Stimulated activated CD8-positive, alpha-beta memory T cell treated with anti-CD3 and anti-CD28 coated beads, Interleukin-7, amount 100 ng/mL, for 24 hours (primary cell): ENCODE measurements around the gene DPF1.

ENCODE experiments used
- DNase-seq: peaks from one replicate; pipeline ENCODE4 v3.0.0-alpha.2; 2020; ENCODE audit warnings: low read depth

The DPF1 gene

DNA sequence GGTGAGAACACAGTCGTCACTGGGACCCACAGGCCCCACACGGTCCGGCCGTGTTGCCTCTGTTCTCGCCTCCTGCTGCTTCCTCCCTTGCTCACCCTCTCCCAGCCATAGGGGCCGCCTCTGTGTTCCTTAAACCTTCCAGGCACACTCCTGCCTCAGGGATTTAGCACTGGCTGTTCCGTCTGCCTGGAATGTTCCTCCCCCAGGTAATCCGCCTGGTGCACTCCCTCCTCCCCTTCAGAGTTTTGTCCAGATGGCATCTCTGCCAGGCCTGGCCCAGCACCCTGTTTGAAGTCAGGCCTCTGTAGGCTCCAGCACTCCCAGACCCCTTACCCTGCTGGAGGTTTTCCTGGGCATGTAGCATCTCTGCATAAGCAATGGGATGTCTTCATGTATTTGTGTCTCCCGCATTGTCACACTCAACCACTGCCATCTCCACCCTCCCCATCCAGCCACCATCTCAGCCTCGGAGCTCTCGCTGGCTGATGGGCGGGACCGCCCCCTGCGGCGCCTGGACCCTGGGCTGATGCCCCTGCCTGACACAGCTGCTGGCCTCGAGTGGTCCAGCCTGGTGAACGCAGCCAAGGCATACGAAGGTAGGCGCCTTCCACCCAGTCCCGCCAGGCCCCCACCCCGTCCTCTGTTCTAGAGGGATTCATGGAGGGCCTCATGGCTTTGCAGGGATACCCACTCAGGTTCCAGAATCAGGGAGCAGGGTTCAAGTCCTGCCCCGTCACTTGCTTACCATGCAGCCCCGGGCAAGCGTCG lies 25.9 kb downstream of the DPF1 start:
- DNase-seq = no peak

DNA sequence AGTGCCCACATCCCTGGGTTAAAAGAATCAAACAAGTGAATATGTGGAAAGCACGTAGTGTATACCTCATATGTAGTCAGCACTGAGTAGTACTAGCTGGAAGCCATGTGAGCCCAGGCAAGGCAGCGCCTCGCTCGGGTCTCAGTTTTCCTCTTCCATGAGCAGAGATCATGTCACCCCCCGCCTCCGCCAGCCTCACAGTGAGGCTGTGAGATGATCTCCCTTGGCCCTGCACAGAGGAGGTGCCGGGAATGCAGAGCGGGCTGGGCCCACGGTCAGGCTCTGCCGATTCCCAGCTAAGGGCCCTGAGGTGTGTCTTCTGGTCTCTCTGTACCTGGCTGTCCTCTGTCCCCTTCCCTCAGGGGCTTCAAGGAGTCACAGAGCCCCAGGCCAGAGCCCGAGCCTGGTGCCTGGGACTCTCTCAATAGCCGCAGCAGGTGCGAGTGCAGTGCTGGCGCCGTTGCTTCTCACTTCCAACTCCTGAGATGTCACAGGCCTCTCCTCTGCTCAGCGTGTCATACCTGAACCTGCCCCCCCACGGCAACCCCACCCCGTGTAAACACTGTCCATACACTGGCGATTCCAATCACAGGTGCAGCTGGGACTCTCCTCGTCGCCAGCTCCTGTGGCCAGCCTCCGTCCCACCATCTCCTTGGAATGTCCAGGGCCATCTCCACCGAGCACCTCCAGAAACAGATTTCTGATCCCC lies 26.9 kb downstream of the DPF1 start:
- DNase-seq = no peak

DNA sequence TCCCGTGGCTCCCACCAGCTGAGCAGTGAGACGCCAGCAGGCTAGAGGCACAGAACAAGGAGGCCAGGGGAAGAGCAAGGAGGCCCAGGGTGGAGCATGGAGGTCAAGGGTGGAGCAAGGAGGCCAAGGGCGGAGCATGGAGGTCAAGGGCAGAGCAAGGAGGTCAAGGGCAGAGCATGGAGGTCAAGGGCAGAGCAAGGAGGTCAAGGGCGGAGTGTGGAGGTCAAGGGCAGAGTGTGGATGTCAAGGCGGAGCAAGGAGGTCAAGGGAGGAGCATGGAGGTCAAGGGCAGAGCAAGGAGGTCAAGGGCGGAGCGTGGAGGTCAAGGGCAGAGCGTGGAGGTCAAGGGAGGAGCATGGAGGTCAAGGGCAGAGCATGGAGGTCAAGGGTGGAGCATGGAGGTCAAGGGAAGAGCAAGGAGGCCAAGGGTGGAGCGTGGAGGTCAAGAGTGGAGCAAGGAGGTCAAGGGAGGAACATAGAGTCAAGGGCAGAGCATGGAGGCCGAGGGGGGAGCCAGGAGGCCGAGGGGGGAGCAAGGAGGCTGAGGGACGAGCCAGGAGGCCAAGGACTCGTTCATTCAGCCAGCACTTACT lies 27.7 kb downstream of the DPF1 start:
- no peak for DNase-seq

DNA sequence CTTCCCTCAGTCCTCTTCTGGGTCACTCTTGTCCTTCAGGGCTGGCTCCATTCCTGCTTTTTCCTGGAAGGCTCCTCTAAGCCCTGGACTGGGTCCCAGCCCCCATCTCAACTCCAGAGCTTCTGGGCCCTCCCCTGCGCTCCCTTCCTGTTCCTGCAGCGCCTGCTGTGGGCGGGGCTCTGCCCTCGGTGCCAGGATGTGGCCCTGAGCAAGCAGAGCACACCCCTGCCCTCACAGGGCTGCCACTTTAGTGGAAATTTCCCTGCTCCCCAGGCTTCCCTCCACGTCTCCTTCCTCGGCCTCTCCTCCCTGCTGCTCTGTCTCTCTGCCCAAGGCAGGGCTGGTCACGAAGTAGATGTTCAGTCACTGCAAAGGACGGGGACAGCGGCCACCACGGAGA lies 28.8 kb downstream of the DPF1 start:
- DNase-seq = no peak

DNA sequence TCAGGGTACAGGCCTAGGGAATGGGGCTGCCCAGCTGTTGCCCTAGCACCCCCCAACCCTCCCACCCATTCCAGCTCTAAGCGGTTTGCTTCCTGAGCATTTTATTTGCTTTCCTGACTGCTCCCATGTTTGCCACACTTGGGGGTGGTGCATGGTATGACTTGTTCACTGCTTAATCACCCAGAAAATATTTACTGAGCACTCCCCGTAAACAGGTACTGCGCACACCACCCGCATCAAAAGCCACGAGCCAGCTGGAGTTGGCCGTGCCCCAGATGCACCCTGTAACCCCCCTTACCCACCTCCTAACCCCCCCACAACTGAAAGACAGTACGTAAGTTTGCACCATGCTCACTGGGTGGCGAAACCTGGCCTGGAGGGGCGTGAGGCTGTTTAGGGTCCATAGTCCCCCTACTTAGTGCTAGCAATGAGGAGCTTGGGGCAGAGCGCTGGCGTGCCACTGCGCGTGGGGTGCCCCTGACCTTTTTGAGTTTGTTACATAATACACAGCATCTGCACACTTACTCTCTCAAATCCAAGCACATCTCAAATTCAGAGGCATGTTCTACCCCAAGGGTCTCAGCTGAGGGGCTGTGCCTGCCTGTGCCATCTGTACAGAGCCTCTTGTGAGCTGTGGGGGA lies 29.8 kb downstream of the DPF1 start:
- DNase-seq = no peak

DNA sequence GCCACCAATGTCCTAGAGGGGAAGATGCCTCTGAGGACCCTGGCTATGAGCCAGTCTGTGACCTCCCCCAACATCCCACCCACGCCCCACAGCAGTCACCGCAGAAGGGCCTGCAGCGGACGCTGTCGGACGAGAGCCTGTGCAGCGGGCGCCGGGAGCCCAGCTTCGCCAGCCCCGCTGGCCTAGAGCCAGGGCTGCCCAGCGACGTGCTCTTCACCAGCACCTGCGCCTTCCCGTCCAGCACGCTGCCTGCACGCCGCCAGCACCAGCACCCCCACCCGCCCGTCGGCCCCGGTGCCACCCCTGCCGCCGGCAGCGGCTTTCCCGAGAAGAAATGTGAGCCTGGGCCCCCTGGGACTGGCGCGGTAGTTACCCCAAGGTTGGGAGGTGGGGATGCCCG lies 30.6 kb downstream of the DPF1 start:
- no peak for DNase-seq

DNA sequence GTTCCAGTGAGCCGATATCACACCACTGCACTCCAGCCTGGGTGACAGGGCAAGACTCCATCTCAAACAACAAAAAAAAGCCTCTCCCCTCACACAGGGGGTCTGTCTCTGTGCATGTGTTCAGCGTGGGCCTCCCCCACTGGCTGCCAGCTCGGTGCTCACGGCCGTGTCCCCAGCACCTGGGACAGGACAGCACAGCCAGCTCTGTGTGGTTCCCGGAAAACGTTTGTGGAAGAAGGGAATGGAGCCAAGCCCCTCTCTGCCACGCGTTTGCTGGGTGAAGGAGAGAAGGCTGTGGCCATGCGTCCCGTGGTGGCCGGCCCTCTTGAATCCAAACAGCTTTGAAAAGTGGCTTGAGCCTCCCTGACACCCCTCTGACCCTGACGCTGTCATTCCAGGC lies 32.3 kb downstream of the DPF1 start:
- no peak for DNase-seq

DNA sequence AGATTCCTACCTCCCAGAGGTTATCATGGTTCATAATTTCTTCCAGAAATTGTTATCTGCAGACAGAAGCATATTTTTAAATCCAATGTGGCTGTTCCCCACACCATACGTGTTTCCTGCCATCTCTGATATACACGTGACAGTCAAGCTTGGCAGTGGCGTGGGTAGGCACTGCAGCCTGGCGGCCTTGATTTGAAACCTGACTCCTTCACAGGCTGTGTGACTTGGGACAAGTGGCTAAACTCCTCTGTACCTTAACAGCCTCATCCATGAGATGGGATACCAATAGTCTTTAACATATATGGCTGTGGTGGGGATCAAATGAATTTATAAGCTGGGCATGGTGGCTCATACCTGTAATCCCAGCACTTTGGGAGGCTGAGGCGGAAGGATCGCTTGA lies 33.2 kb downstream of the DPF1 start:
- DNase-seq = no peak

DNA sequence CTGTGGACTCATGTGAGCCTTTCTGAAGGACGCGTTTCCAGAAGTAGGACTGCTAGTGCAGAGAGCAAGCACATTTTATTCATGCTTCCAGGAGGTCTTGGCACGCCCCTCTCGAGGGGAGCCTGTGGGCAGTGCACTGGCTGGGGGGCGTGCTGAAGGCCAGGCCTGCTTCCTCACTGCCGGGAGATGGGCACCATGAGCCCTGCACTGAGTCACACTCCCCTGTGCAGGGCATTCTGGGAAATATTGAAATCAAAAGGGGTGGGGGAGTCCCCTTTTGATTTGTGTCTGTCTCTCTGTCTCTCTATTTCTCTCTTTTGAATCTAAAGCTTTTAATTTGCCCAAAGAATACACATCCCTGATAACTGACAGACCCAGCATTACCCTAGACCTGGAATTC lies 34.0 kb downstream of the DPF1 start:
- DNase-seq = no peak

DNA sequence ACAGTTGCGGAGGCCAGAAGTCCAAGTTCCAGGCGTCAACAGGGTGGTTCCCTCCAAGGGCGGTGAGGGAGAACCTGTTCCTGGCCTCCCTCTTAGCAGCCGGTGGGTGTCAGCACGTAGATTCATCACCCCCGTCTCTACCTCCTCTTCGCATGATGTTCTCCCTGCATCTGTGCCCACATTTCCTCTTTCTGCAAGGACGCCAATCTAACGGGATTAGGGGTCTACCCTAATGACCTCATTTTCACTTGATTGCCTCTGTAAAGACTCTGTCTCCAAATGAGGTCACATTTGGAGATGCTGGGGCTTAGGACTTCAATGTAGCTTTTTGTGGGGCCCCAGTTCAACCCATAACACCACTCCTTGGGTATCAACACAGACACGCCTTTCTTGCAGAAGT lies 38.5 kb downstream of the DPF1 start:
- DNase-seq = no peak

DNA sequence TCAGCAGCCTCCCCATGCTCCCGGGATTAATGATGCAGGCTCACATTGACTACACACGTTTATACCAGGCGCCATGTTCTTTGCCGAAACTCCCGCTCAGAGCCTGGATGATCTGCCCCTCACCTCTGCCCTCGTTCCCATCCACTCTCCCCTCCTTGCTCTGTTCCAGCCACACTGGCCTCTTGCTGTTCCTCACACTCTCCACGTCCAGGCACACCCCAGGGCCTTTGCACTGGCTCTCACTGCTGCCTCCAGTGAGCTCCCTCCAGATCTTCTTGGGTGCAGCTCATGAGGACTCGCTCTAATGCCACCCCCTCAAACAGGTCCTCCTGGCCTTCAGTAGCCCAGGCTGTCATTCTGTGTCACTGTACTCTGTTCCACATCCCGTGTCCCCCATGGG lies 39.2 kb downstream of the DPF1 start:
- DNase-seq = no peak

DNA sequence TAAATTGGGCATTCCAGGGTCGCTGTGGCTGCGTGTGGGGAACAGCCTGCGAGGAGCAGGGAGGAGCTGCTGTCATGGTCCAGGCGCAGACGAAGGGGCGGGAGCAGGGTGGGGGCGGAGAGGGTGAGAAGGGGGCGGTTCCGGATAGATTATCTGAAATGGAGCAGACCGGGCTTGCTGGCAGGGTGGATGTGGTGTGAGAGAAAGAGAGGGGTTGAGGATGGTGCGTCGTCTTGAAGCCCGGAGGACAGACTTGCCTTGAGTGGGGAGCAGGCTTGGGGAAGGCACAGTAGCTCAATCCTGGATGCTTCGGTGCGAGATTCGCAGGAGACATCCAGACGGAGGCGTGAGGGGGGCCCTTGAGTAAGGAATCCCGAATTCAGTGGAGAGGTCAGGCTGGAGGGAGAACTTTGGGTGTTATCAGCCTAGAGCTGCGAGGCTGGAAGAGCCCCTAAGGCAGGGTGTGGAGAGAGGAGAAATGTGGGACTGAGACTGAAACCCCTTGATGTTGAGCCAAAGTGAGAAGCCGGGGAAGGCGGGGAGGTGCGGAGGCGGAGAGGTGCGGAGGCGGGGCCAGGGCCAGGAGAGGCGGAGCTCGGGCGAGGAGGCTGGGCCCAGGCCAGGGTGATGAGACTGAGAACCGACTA lies 40.6 kb downstream of the DPF1 start:
- DNase-seq = no peak

DNA sequence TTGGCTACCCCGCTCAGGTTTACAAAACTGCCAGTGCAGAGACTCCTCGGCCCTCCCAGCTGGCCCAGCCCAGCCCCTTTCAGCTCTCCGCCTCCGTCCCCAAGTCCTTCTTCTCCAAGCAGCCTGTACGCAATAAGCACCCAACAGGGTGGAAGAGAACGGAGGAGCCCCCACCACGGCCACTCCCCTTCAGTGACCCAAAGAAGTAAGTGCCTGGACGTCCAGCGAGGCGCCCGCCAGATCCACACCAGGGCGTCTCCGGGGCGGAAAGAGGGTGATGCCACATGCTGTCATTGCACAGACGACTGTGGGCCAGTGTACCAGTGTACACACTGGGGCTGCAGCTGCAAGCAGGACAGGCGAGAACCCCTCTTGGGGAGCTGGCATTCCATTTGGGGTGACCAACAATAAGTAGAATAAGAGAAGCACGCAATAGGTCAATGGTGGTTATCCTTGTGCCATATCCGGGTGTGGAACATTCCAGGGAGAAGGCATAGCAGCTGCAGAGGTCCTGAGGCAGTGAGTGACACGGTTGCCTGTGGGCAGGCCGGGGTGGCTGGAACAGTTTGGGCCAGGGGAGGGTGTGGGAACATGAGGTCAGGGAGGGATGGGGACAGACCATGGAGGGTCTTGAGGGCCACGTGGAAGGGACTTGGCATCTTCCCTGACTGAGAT lies 41.3 kb downstream of the DPF1 start:
- no peak for DNase-seq

DNA sequence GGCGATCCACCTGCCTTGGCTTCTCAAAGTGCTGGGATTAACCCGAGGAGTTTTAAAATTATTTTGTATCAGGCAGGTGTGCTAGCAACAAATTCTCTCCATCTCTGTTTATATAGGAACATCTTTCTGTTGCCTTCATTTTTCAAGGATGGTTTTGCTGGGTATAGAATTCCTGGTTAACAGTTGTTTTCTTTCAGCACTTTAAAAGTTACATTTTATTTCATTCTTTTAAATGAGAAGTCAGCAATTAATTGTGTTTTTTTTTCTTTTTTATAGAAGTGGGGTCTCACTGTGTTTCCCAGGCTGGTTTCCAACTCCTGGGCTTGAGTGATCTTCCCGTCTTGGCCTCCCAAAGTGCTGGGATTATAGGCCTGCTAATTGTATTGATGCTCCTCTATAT lies 44.0 kb downstream of the DPF1 start:
- no peak for DNase-seq

DNA sequence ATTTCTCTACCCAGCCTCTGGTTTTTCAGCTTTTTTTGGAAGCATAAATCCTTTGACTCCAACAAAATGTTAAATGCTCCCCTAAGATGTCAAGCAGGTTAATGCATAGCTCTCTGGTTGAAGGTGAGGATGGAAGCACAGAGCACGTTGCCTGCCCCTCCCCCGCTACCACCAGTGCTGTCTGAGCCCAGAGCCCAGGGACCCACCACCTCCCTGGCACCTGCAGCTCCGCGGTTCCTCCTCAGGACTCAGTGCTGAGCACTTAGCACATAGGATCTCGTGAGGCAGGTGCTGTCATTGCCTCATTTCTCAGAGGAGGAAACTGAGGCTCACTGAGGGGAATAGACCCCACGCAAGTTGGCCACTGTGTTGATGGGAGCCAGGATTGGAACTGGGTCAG lies 48.6 kb downstream of the DPF1 start:
- DNase-seq = no peak

DNA sequence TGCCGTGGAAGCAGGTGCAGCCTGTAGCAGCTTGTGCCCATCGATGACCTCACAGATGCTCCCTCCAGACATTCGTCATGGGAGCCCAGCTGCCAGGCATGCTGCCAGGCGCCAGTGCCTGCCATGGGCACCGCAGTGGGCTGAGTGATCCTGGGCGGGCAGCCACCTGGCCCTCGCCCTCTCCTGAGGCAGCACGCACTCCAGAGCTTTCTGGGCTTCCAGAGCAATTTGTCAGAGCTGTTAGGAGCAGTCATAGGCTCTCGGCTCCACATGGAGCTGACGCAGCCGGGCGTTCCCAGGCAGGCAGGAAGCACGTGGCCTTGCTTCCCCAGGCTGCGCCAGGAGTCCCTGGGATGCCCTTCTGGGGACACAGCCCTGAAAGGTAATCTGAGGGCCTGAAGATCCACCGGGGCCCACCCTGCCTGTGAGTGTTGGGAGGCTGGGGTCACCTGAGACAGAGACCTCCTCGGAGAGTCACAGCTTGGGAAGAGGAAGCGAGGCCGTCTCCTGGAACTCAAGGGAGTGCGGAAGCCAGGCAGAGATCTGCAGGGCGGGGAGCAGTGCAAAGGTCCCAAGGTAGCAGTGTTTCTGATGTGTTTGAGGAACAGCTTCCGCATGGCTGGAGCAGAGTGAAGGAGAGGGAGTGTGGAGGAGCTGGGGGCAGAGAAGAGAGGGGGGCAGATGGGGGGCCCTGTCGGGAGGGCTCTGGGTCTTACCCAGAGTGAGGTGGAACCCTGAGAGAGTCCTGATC lies 50.6 kb downstream of the DPF1 start:
- no peak for DNase-seq

DNA sequence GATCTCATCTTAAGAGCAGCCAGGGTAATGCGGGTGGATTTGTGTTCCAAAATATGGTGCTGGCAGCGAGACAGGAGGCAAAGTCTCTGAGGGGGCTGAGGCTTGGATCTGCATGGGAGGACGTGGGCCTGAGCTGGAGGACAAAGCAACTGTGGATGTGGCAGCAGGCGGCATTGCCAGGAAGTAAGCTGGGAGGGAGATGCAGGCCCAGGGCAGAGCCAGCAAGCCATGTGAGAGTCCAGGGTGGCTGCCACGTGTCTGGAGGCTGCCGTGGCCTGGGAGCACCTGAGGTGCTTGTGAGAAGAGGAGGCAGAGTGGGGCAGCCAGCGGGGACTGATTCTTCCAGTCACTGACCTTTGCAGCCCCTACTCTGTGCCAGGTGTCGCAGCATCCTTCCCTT lies 52.0 kb downstream of the DPF1 start:
- no peak for DNase-seq

DNA sequence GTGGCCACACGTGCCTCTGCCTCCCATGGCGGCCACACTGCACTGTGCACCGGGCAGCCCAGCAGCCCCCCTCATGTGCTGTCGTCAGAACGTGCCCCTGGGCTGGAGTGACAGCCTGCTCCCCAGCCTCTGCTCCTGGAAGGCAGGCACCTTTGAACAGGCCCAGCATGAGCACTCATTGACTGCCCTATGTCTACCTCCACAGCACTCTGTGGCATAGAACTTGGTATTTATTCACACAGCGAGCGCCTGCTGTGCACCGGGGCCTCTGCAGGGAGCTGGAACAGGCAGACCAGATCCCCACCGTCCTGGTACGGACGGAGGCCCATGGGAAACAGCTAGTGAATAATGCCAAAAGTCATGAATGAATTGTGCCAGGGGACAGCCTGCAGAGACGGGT lies 53.7 kb downstream of the DPF1 start:
- DNase-seq = no peak

DNA sequence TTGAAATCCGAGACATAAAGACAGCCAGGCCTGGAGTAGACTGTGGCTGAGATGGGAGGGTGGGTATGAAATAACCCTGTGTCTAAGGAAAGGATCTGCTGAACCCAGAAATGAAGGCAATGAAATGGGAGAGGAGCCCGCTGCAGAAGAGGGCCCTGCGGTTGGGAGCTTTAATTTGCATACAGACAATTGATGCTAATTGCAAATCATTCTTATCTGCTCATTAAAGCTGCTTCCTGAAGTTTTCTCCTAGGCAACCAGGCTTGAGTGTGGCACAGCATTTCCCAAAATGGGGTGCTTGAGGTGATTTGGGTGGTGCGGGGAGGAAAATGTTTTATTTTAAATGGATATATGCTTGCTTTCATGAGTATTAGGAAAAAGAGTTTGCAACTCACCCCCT lies 55.4 kb downstream of the DPF1 start:
- no peak for DNase-seq

DNA sequence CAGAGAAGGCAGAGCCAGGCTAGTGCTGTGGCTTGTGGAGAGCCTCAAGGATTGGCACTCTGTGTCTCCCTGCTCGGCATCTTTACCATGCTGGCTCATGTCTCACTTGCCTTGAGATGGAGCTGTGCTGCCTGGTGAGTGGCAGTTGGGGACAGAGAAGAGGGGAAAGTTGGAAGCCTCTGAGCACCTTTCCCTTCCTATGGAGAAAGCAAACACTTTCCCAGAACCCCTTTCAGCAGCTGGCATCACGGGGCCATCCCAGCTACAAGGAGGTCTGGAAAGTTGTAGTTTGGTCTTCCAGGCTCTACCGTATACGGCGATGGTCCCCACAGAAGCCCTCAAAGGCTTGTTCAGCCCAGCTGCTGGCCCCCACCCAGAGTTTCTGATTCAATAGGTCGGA lies 58.7 kb downstream of the DPF1 start:
- DNase-seq = no peak

DNA sequence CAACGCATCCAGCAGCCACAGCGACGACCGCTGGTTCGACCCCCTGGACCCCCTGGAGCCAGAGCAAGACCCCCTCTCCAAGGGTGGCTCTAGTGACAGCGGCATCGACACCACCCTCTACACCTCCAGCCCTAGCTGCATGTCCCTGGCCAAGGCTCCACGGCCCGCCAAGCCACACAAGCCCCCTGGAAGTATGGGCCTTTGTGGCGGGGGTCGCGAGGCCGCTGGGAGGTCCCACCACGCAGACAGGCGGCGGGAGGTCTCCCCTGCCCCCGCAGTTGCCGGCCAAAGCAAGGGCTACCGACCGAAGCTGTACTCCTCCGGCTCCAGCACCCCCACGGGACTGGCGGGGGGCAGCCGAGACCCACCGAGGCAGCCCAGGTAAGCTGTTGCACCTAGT lies 59.5 kb downstream of the DPF1 start:
- DNase-seq = no peak
